Transverse colon (tissue), 4 donors: ENCODE data around the gene BCL11A. TPM values are rescaled to one million over a fixed set of nuclear protein-coding genes. Genes with fewer than 3 reads are reported as not detected.

Experiments used
- DNase-seq: peaks from one replicate; pipeline ENCODE4 v3.0.0-alpha.2; 2019
- H3K27ac ChIP-seq, 4 donors: fragments of 200-600 bp; sonication (generic); 2 replicates each; pipeline ENCODE4 v1.5.1; 2016 to 2018; ENCODE audit warnings: inconsistent platforms in 4 of 4
- H3K27me3 ChIP-seq: fragments of 200-600 bp; sonication (generic); 2 replicates; pipeline ENCODE4 v1.5.1; 2017; ENCODE audit warnings: inconsistent platforms
- H3K36me3 ChIP-seq, 4 donors: fragments of 200-600 bp; sonication (generic); 2 replicates each; pipeline ENCODE4 v1.5.1; 2017 to 2019; ENCODE audit warnings: inconsistent platforms in 4 of 4
- H3K4me1 ChIP-seq, 4 donors: fragments of 200-600 bp; sonication (generic); 2 replicates each; pipeline ENCODE4 v1.5.1; 2017 to 2020; ENCODE audit warnings: inconsistent platforms in 4 of 4
- H3K4me3 ChIP-seq, 4 donors: fragments of 200-600 bp; sonication (generic); 1 replicate in 1 of 4; 2 replicates in 3 of 4; pipeline versions ENCODE4 v1.5.1 to v1.6.1; 2017 to 2019; ENCODE audit warnings: inconsistent platforms in 4 of 4
- H3K9me3 ChIP-seq, 2 donors: fragments of 200-600 bp; sonication (generic); 2 replicates each; pipeline ENCODE4 v1.5.1; 2017 to 2019; ENCODE audit warnings: inconsistent platforms in 2 of 2
- CTCF ChIP-seq, 5 experiments: fragments of 200-600 bp in 3 of 5; fragments of 450-650 bp in 2 of 5; sonication (generic) in 3 of 5; IDR thresholded peaks; 1 replicate in 2 of 5; 2 replicates in 3 of 5; pipeline ENCODE4 v1.5.1; 2016 to 2017; ENCODE audit warnings: antibody characterized with exemption in 5 of 5, inconsistent platforms in 3 of 5, mild to moderate bottlenecking in 2 of 5, moderate library complexity in 1 of 5
- EP300 ChIP-seq: sonication (generic); formaldehyde crosslinking; IDR thresholded peaks from one replicate; pipeline ENCODE4 v1.6.1; 2017; ENCODE audit warnings: antibody characterized with exemption, low read depth
- POLR2A ChIP-seq: fragments of 450-650 bp; IDR thresholded peaks from one replicate; pipeline ENCODE4 v1.6.1; 2016; ENCODE audit warnings: antibody characterized with exemption, mild to moderate bottlenecking, moderate library complexity
- POLR2AphosphoS5 ChIP-seq, 3 donors: sonication (generic); formaldehyde crosslinking; IDR thresholded peaks; one replicate each; pipeline ENCODE4 v1.6.1; 2016; ENCODE audit warnings: antibody characterized with exemption in 3 of 3
- WGBS, 2 donors: methylation state at CpG; one replicate each; pipeline ENCODE4 v1.1.5; 2018; ENCODE audit warnings: low coverage in 1 of 2; 5-methylcytosine and 5-hydroxymethylcytosine counted together
- in situ Hi-C, 4 donors: fragments of 200-750 bp; cut with MboI; loops; one replicate each; pipeline versions ENCODE4 v1.15.0 to v1.15.1; 2017; ENCODE audit warnings: low sequenced_read_pairs in 3 of 4, low pct_ligation_motif_present in 1 of 4, low pct_unique_long_range_greater_than_20kb in 1 of 4
- intact Hi-C: fragments of 100-400 bp; cut with DNase I; formaldehyde crosslinking; loops from one replicate; pipeline ENCODE4 v1.15.1; 2023; ENCODE audit warnings: low total_unique reads
- total RNA-seq, 4 donors: library from RNA; depleted of rRNA; stranded (reverse); fragments of >200 nt; gene quantifications; one replicate each; pipeline ENCODE4 v1.1.0, GENCODE V29; 2016

BCL11A gene
- total RNA-seq, 4 donors from 2014 or later, result 11.3 to 38.1 (median 19.9) TPM

- in situ Hi-C loops, result no loop called here
- no peak overlapping the region for H3K27ac ChIP-seq
- 76 to 83% methylated on average over 8 of the region's 8 CpGs for WGBS, 2 donors
- H3K36me3 ChIP-seq, result no peaks in the 10 kb centered on the region
- no peaks in the 10 kb centered on the region for H3K27me3 ChIP-seq
- no peak overlapping the region for H3K4me3 ChIP-seq
- intact Hi-C loops, result no loop called here
- H3K4me1 ChIP-seq, result no peaks in the 10 kb centered on the region
- TF ChIP-seq CTCF (IDR thresholded peaks at IDR 0.05) (no peak), POLR2A (no peak), EP300 (no peak)
- H3K9me3 ChIP-seq, result no peaks in the 10 kb centered on the region
- DNase-seq, result no peak
Measured at GRCh38 chr2:60409531-60409871, 144.0 kb downstream of the BCL11A start.

DNA sequence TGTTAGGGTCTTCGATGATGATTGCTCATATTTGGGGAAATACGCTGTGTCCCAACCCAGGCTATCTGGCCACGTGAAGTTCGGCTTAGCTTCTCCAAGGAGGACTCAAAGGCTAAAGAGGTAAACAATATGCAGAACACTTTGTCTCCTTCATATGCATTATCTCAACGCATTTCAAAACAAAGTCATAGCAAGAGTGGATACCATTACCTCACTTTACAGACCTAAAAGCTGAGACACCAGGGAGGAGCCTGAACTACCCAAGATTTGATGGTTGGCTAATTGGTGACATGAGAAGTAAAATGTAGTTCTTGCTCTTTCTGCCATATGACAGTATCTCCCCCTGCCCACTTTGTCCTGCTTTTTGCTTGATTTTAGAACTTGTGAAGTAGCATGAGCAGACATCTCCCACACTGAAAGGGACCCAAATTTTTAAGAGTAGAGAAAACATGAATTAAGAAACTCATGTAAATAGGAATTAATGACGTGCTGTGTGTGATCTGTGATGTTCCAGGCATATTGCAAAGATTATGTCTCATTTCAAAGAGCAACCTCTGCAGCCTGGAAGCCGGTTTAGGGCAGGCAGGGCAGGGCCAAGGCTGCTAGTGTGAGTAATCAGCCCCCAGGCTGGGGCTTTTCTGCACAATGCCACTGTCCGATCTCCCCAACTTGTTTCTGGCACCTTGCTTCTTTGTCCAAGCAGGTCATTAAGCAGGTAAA, 144.5 kb downstream of the BCL11A start:
- whole genome bisulfite sequencing, 2 donors, result 86 to 88% methylated on average over 1 to 8 of the region's 8 CpGs
- in situ Hi-C loops (no loop called here), intact Hi-C loops (no loop called here)
- Histone ChIP-seq H3K27me3 (no peaks in the 10 kb centered on the region), H3K36me3 (no peaks in the 10 kb centered on the region), H3K4me3 (no peak overlapping the region), H3K9me3 (no peaks in the 10 kb centered on the region), H3K27ac (no peak overlapping the region), H3K4me1 (no peaks in the 10 kb centered on the region)
- no peak for DNase-seq
- TF ChIP-seq CTCF (IDR thresholded peaks at IDR 0.05) (no peak), EP300 (no peak), POLR2A (no peak), POLR2AphosphoS5 (IDR thresholded peaks at IDR 0.05) (no peak)

GRCh38 chr2:60408207-60408606, 145.2 kb downstream of the BCL11A start:
- no peak for TF ChIP-seq POLR2A
- TF ChIP-seq CTCF (IDR thresholded peaks at IDR 0.05), result no peak
- no peak for TF ChIP-seq EP300
- no peak for TF ChIP-seq POLR2AphosphoS5 (IDR thresholded peaks at IDR 0.05)
- no peak for DNase-seq
- Histone ChIP-seq H3K4me1 (no peaks in the 10 kb centered on the region), H3K27ac (no peak overlapping the region), H3K27me3 (no peaks in the 10 kb centered on the region), H3K36me3 (no peaks in the 10 kb centered on the region), H3K4me3 (no peak overlapping the region), H3K9me3 (no peaks in the 10 kb centered on the region)
- in situ Hi-C loops (no loop called here), intact Hi-C loops (no loop called here)
- 90 to 100% methylated on average over 1 of the region's 1 CpG for WGBS, 2 donors

GRCh38 chr2:60407398-60407797, 146.1 kb downstream of the BCL11A start:
- TF ChIP-seq POLR2AphosphoS5 (IDR thresholded peaks at IDR 0.05) (no peak), CTCF (IDR thresholded peaks at IDR 0.05) (no peak), POLR2A (no peak), EP300 (no peak)
- intact Hi-C loops, result no loop called here
- Histone ChIP-seq H3K4me1 (no peaks in the 10 kb centered on the region), H3K27ac (no peak overlapping the region), H3K9me3 (no peaks in the 10 kb centered on the region), H3K4me3 (no peak overlapping the region), H3K36me3 (no peaks in the 10 kb centered on the region), H3K27me3 (no peaks in the 10 kb centered on the region)
- in situ Hi-C loops, result no loop called here
- 29 to 63% methylated on average over 1 to 2 of the region's 2 CpGs for WGBS, 2 donors
- no peak for DNase-seq
